Measurements from ENCODE around the gene RUNX2. TPM values are rescaled to one million over a fixed set of nuclear protein-coding genes. Genes with fewer than 3 reads are reported as not detected.

The RUNX2 gene
- total RNA-seq, 1 donor from 2014 or later = 3.7 TPM

DNA sequence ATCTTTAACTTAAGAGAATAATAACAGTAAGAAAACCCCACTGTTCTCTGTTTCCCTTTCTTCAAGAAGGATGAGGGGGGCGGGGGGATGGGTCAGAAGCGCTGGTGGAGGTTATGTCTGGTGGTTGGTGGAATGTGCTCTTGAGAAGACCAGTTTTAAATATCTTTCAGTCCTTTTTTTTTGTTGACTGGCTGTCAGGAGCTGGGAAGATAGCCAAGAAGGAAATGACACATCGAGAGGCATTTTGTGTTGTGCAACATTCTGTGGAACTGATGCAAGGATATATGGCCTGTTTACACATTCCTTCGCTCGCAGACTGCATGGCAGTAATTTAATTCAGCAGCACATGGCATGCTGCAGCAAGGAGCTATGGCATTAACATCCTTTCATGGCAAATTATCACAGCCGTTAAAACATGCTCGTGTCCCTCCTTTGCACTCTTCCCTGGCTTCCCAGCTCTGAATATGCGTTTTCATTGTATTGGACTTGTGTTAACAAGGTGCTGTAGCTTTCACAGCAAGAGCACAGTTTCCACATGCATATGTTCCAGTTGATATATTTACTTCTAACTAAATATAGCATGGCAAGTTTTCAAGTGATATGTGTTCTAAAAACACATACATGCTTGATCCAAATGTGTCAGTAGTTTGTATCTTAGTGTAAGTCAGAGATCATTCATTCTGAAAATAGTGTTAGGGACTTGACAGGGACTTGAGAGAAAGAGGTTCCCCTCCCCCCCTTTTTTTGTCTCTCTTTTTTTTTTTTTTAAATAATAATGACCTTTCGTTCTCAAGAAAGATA lies 117.8 kb downstream of the RUNX2 start:
- H3K4me1 ChIP-seq = peaks cover 36% of the 10 kb centered on the region
- peak; percentile 90 to 94 for ATAC-seq
- no peaks in the 10 kb centered on the region for H3K27me3 ChIP-seq (ENCODE audit: low read depth)
- peak; percentile 71 for DNase-seq
- no peaks in the 10 kb centered on the region for H3K36me3 ChIP-seq
- no peak for TF ChIP-seq CTCF (IDR thresholded peaks at IDR 0.05)
- peak overlapping the region; percentile 12 for H3K4me3 ChIP-seq
- peak overlapping the region; percentile 50 for H3K27ac ChIP-seq
- no peaks in the 10 kb centered on the region for H3K9me3 ChIP-seq
- intact Hi-C loops (cut with DNase I) = no loop called here

GRCh38 chr6:45447005-45447404 lies 118.9 kb downstream of the RUNX2 start:
- H3K27ac ChIP-seq = no peak overlapping the region
- TF ChIP-seq CTCF (IDR thresholded peaks at IDR 0.05) = no peak
- H3K36me3 ChIP-seq = no peaks in the 10 kb centered on the region

DNA sequence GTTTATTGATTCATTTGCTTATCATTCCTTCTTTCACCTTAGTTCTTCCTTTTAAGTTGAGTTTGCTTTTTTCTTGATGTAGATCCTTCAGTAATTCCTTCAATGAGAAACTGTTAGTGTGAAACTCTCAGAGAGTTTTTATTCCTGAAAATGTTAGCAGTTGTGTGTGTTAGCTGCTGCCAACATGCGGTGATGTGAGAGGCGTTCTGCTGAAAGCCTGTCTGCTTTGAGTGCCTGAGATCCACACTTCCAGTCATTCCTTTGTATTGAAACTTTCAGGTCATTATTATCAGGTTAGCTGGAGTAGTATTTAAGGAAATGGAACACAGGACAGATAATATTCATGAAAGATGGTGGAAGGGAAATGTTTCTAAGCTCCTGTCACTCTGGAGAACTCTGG lies 119.6 kb downstream of the RUNX2 start:
- no peak for TF ChIP-seq CTCF (IDR thresholded peaks at IDR 0.05)
- intact Hi-C loops (cut with DNase I) = no loop called here
- Histone ChIP-seq H3K9me3 (no peaks in the 10 kb centered on the region), H3K4me3 (no peak overlapping the region), H3K4me1 (peaks cover 36% of the 10 kb centered on the region), H3K27me3 (ENCODE audit: low read depth) (no peaks in the 10 kb centered on the region), H3K27ac (no peak overlapping the region), H3K36me3 (no peaks in the 10 kb centered on the region)
- no peak for ATAC-seq
- DNase-seq = no peak

More at GRCh38 chr6:45447005-45447404, 118.9 kb downstream of the RUNX2 start:
- DNase-seq (no peak), ATAC-seq (no peak)
- Histone ChIP-seq H3K4me1 (peaks cover 36% of the 10 kb centered on the region), H3K9me3 (no peaks in the 10 kb centered on the region), H3K27me3 (ENCODE audit: low read depth) (no peaks in the 10 kb centered on the region), H3K4me3 (no peak overlapping the region)
- intact Hi-C loops (cut with DNase I) = no loop called here

DNA sequence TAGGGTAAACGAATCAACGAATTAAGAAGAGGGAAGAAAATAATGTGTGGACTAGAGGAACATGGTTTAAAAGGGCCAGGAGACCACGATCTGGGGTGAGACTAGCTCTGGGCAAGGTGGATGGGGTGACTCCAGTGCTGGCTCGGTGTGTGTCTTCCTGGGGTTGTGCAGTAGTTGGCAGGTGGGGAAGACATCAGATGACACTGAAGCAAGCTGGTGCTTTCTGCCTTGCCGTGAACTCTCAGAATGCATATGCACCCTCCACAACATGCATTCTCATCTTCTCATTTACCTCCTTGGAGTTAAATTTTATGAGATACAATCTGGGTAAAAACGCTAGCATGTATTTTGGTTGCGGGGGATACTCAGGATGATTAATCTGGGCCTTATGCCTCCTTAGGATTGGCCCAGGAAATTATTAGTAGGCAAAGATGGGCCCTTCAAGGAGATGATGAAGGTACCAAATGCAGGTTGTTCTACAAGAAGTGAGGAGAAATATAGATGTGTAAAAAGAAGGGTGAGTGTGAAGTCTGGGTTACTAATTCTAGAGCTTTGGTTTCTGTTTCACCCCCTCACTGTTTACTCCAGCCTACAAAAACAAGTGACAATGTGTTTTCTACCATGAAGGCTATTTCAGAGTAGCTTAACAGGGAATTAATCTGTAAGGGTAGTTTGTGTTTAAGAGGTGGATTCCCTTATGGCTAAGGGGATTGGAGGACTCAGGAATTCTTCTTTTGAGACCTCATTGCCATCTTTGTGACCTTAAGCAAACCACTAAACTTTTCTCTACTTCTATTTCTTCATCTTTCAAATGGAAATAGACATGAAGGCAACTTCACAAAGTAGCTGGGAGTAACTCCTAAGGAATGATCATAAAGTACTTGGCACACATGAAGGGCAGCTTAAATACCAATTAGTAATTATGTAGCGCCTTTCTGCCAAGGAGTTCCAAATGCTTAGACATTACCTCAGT lies 120.6 kb downstream of the RUNX2 start:
- Histone ChIP-seq H3K27ac (no peak overlapping the region), H3K4me3 (no peak overlapping the region), H3K27me3 (ENCODE audit: low read depth) (no peaks in the 10 kb centered on the region), H3K4me1 (peaks cover 36% of the 10 kb centered on the region), H3K9me3 (no peaks in the 10 kb centered on the region), H3K36me3 (no peaks in the 10 kb centered on the region)
- intact Hi-C loops (cut with DNase I) = no loop called here
- no peak for TF ChIP-seq CTCF (IDR thresholded peaks at IDR 0.05)
- ATAC-seq (no peak), DNase-seq (no peak)

- no peak for ATAC-seq
- TF ChIP-seq CTCF (IDR thresholded peaks at IDR 0.05) = no peak
- Histone ChIP-seq H3K27me3 (ENCODE audit: low read depth) (no peaks in the 10 kb centered on the region), H3K4me3 (no peak overlapping the region), H3K27ac (no peak overlapping the region), H3K4me1 (peaks cover 39% of the 10 kb centered on the region), H3K36me3 (no peaks in the 10 kb centered on the region), H3K9me3 (no peaks in the 10 kb centered on the region)
- no peak for DNase-seq
- intact Hi-C loops (cut with DNase I) = no loop called here
Measured at GRCh38 chr6:45450132-45450531, 122.0 kb downstream of the RUNX2 start.

Measured in lower lobe of right lung (tissue), 2 donors.